ENCODE results near the gene UST.

DNA sequence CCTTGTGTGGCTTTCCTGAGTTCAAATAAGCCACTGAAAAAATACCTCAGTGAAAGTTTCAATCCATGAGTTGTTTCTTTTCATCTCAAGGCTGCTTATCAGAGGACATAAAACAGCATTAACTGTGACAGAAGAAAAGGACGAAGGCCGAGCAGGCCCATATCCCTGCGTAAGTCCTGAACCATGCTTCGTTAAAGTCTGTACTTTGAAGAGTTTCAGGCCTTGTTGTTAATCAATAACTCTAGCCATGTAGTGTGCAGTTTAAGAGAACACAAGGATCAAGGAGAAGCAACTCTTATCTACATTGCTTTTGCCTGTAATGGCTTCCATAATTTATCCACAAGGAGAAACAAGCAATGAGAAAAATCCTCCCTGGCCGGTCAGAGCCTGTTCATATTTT, 165.4 kb downstream of the UST start:
- TF ChIP-seq, protein P1, sequence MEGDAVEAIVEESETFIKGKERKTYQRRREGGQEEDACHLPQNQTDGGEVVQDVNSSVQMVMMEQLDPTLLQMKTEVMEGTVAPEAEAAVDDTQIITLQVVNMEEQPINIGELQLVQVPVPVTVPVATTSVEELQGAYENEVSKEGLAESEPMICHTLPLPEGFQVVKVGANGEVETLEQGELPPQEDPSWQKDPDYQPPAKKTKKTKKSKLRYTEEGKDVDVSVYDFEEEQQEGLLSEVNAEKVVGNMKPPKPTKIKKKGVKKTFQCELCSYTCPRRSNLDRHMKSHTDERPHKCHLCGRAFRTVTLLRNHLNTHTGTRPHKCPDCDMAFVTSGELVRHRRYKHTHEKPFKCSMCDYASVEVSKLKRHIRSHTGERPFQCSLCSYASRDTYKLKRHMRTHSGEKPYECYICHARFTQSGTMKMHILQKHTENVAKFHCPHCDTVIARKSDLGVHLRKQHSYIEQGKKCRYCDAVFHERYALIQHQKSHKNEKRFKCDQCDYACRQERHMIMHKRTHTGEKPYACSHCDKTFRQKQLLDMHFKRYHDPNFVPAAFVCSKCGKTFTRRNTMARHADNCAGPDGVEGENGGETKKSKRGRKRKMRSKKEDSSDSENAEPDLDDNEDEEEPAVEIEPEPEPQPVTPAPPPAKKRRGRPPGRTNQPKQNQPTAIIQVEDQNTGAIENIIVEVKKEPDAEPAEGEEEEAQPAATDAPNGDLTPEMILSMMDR (conservative IDR thresholded peaks at IDR 0.05): no peak
- TF ChIP-seq ZFX (IDR thresholded peaks at IDR 0.05): no peak

Data from C4-2B (cell line).